ENCODE measurements around the gene WNT8B. TPM values are rescaled to one million over a fixed set of nuclear protein-coding genes. Genes with fewer than 3 reads are reported as not detected.

WNT8B gene
- total and polyA plus RNA-seq, 4 donors, result not detected

DNA sequence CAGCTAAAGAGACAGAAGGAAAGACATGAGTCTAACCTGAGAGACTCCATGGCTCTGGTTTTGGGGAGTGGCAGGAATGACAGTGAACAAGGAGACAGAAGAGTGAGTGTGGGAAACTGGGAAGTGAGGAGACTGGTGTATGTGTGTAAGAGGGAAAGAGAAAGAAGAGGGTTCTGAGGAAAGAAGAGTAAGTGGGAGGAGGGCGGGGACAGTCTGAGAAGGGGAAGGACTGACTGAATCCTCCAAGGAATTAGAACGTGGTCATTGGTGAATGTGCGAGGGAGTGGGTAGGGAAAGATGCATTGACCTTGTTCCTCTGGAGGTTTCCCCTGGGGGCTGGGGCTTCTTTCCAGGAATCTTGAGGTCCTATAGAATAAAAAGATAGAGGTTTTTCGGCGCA lies 26.6 kb downstream of the WNT8B start:
- DNase-seq (no peak), ATAC-seq (ENCODE audit: low FRiP score) (no peak)
- WGBS, 2 donors, result 82 to 88% methylated on average over 5 of the region's 5 CpGs
- Histone ChIP-seq H3K4me1 (ENCODE audit: control insufficient read depth in 1 of 2, insufficient read depth in 2 of 2, low read length in 2 of 2) (no peaks in the 10 kb centered on the region), H3K27ac (ENCODE audit: low read depth in 1 of 2, low read length in 2 of 2) (no peak overlapping the region), H3K36me3 (ENCODE audit: control insufficient read depth in 1 of 2, insufficient read depth in 2 of 2, low read length in 1 of 2) (peaks cover 0 to 14% of the 10 kb centered on the region in 2 donors), H3K9me3 (ENCODE audit: control insufficient read depth, low read length) (no peaks in the 10 kb centered on the region), H3K4me3 (ENCODE audit: low read length in 2 of 2) (no peak overlapping the region), H3K27me3 (ENCODE audit: control insufficient read depth in 1 of 2, insufficient read depth in 2 of 2, low read length in 1 of 2) (no peaks in the 10 kb centered on the region)
- intact Hi-C loops (cut with DNase I), result no loop called here

- H3K4me3 ChIP-seq (ENCODE audit: low read length in 2 of 2), result no peak overlapping the region
- H3K36me3 ChIP-seq (ENCODE audit: control insufficient read depth in 1 of 2, insufficient read depth in 2 of 2, low read length in 1 of 2), result peaks cover 6 to 14% of the 10 kb centered on the region in 2 donors
- DNase-seq, result no peak
- H3K9me3 ChIP-seq (ENCODE audit: control insufficient read depth, low read length), result no peaks in the 10 kb centered on the region
- WGBS, 2 donors, result 79 to 82% methylated on average over 2 of the region's 2 CpGs
- no peaks in the 10 kb centered on the region for H3K27me3 ChIP-seq (ENCODE audit: control insufficient read depth in 1 of 2, insufficient read depth in 2 of 2, low read length in 1 of 2)
- no peak for ATAC-seq (ENCODE audit: low FRiP score)
- H3K27ac ChIP-seq (ENCODE audit: low read depth in 1 of 2, low read length in 2 of 2), result no peak overlapping the region
- no peaks in the 10 kb centered on the region for H3K4me1 ChIP-seq (ENCODE audit: control insufficient read depth in 1 of 2, insufficient read depth in 2 of 2, low read length in 2 of 2)
- intact Hi-C loops (cut with DNase I), result no loop called here
These were observed 27.7 kb downstream of the WNT8B start for GRCh38 chr10:100490531-100490930.

DNA sequence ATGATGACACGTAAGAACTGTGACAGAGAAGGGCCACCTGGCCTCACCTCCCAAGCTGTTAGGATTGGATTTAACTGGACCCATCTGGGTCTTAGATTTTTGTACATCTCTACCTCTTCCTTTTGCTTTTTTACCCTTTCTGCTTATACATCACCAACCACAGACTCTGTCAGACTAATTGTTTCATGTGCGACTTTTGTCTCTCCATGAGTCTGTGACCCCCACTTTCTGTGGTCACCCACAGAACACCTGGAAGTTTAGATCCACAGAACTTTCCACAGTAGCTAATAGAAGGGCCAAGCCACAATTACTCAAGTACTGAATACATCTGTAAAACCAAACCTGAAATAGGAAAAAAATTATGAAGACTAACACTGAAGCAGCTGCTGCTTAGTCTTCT lies 33.8 kb downstream of the WNT8B start:
- no peaks in the 10 kb centered on the region for H3K4me1 ChIP-seq (ENCODE audit: control insufficient read depth in 1 of 2, insufficient read depth in 2 of 2, low read length in 2 of 2)
- H3K36me3 ChIP-seq (ENCODE audit: control insufficient read depth in 1 of 2, insufficient read depth in 2 of 2, low read length in 1 of 2), result peaks cover 12 to 17% of the 10 kb centered on the region in 2 donors
- ATAC-seq (ENCODE audit: low FRiP score) (no peak), DNase-seq (no peak)
- no peak overlapping the region for H3K27ac ChIP-seq (ENCODE audit: low read depth in 1 of 2, low read length in 2 of 2)
- no peak overlapping the region for H3K4me3 ChIP-seq (ENCODE audit: low read length in 2 of 2)
- no peaks in the 10 kb centered on the region for H3K27me3 ChIP-seq (ENCODE audit: control insufficient read depth in 1 of 2, insufficient read depth in 2 of 2, low read length in 1 of 2)
- intact Hi-C loops (cut with DNase I), result no loop called here
- WGBS, 2 donors, result 81 to 93% methylated on average over 2 of the region's 2 CpGs
- no peaks in the 10 kb centered on the region for H3K9me3 ChIP-seq (ENCODE audit: control insufficient read depth, low read length)

DNA sequence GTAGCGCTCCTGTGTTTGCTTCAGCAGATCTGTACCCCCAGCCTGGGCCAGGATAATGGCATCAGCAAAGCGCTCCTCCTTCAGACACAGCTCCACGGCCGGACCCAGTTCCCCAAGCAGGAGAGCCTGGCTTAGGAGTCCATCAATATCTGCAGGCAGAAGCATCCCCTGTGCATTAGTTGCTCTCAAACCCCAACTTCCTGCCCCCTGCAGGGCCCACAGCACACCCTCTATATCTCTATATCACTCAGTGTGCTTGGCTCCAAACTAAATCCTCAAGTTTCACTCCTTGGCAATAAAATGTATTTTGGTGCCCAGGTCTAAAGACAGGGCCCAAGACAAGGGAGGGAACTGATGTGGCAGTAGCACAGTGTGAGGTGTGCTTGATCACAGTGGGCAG lies 35.2 kb downstream of the WNT8B start:
- H3K27ac ChIP-seq (ENCODE audit: low read depth in 1 of 2, low read length in 2 of 2), result no peak overlapping the region
- no peak for DNase-seq
- 91 to 97% methylated on average over 4 of the region's 4 CpGs for WGBS, 2 donors
- ATAC-seq (ENCODE audit: low FRiP score), result no peak
- H3K36me3 ChIP-seq (ENCODE audit: control insufficient read depth in 1 of 2, insufficient read depth in 2 of 2, low read length in 1 of 2), result peaks cover 12 to 17% of the 10 kb centered on the region in 2 donors
- intact Hi-C loops (cut with DNase I), result no loop called here
- no peaks in the 10 kb centered on the region for H3K9me3 ChIP-seq (ENCODE audit: control insufficient read depth, low read length)
- H3K4me3 ChIP-seq (ENCODE audit: low read length in 2 of 2), result no peak overlapping the region
- H3K27me3 ChIP-seq (ENCODE audit: control insufficient read depth in 1 of 2, insufficient read depth in 2 of 2, low read length in 1 of 2), result no peaks in the 10 kb centered on the region
- no peaks in the 10 kb centered on the region for H3K4me1 ChIP-seq (ENCODE audit: control insufficient read depth in 1 of 2, insufficient read depth in 2 of 2, low read length in 2 of 2)

GRCh38 chr10:100501423-100501822 lies 38.6 kb downstream of the WNT8B start:
- H3K27ac ChIP-seq (ENCODE audit: low read depth in 1 of 2, low read length in 2 of 2), result no peak overlapping the region
- H3K27me3 ChIP-seq (ENCODE audit: control insufficient read depth in 1 of 2, insufficient read depth in 2 of 2, low read length in 1 of 2), result no peaks in the 10 kb centered on the region
- no peaks in the 10 kb centered on the region for H3K9me3 ChIP-seq (ENCODE audit: control insufficient read depth, low read length)
- DNase-seq, result no peak
- H3K4me1 ChIP-seq (ENCODE audit: control insufficient read depth in 1 of 2, insufficient read depth in 2 of 2, low read length in 2 of 2), result no peaks in the 10 kb centered on the region
- peaks cover 6 to 17% of the 10 kb centered on the region in 2 donors for H3K36me3 ChIP-seq (ENCODE audit: control insufficient read depth in 1 of 2, insufficient read depth in 2 of 2, low read length in 1 of 2)
- no peak for ATAC-seq (ENCODE audit: low FRiP score)
- intact Hi-C loops (cut with DNase I), result no loop called here
- no peak overlapping the region for H3K4me3 ChIP-seq (ENCODE audit: low read length in 2 of 2)

DNA sequence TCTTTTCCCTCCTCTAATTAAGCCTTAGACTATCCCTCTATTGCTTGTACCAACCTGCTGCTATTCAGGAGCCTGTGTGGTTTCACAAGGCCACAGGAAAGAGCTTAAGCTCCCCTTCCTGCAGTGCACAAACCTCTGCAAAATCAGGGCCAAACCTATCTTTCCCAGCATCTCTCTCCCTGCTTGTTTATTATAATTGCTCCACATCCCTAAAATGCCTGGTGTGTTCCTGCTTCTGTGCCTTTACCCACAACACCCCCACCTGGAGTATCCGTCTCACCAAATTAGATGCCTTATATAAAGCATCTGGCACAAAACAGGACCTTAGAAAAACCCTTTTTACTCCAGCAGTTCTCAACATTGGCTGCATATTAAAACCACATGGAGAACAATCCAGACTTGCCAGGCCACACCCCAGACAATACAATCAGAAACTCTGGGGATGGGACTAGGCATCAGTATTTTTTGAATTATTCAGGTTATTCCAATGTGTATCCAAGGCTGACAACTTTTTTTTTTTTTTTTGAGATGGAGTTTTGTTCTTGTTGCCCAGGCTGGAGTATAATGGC lies 40.2 kb downstream of the WNT8B start:
- H3K4me1 ChIP-seq (ENCODE audit: control insufficient read depth in 1 of 2, insufficient read depth in 2 of 2, low read length in 2 of 2), result no peaks in the 10 kb centered on the region
- intact Hi-C loops (cut with DNase I), result no loop called here
- ATAC-seq (ENCODE audit: low FRiP score) (no peak), DNase-seq (no peak)
- no peak overlapping the region for H3K27ac ChIP-seq (ENCODE audit: low read depth in 1 of 2, low read length in 2 of 2)
- 86 to 91% methylated on average over 1 of the region's 1 CpG for whole genome bisulfite sequencing, 2 donors
- no peak overlapping the region for H3K4me3 ChIP-seq (ENCODE audit: low read length in 2 of 2)
- H3K36me3 ChIP-seq (ENCODE audit: control insufficient read depth in 1 of 2, insufficient read depth in 2 of 2, low read length in 1 of 2), result peaks cover 3 to 13% of the 10 kb centered on the region in 2 donors
- no peaks in the 10 kb centered on the region for H3K9me3 ChIP-seq (ENCODE audit: control insufficient read depth, low read length)
- H3K27me3 ChIP-seq (ENCODE audit: control insufficient read depth in 1 of 2, insufficient read depth in 2 of 2, low read length in 1 of 2), result no peaks in the 10 kb centered on the region

- 55 to 56% methylated on average over 5 of the region's 5 CpGs for WGBS, 2 donors
- ATAC-seq (ENCODE audit: low FRiP score) (no peak), DNase-seq (no peak)
- peaks cover 3 to 7% of the 10 kb centered on the region in 2 donors for H3K36me3 ChIP-seq (ENCODE audit: control insufficient read depth in 1 of 2, insufficient read depth in 2 of 2, low read length in 1 of 2)
- no peaks in the 10 kb centered on the region for H3K9me3 ChIP-seq (ENCODE audit: control insufficient read depth, low read length)
- H3K4me3 ChIP-seq (ENCODE audit: low read length in 2 of 2), result no peak overlapping the region
- H3K27ac ChIP-seq (ENCODE audit: low read depth in 1 of 2, low read length in 2 of 2), result no peak overlapping the region
- H3K4me1 ChIP-seq (ENCODE audit: control insufficient read depth in 1 of 2, insufficient read depth in 2 of 2, low read length in 2 of 2), result no peaks in the 10 kb centered on the region
- H3K27me3 ChIP-seq (ENCODE audit: control insufficient read depth in 1 of 2, insufficient read depth in 2 of 2, low read length in 1 of 2), result no peaks in the 10 kb centered on the region
- intact Hi-C loops (cut with DNase I), result no loop called here
These were observed 41.3 kb downstream of the WNT8B start for GRCh38 chr10:100504096-100504495.

DNA sequence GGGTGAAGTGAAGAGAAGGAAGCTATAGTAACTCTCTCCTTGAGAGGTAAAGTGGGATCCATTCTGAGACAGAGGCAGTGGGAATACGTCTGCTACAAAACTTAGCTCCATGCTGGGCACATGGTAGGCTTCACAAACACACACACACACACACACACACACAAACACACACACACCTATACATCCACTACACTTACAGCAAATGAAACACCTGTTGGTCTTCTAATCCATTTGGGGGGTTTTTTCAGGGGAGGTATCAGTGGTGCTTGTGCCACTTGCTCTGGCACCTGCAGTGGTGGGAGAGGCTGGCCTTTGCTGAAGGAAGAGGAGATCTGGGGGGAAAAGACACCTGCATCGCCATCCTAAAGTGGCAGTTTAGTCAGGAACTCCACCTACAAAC lies 42.4 kb downstream of the WNT8B start:
- intact Hi-C loops (cut with DNase I), result no loop called here
- H3K27me3 ChIP-seq (ENCODE audit: control insufficient read depth in 1 of 2, insufficient read depth in 2 of 2, low read length in 1 of 2), result no peaks in the 10 kb centered on the region
- WGBS, 2 donors, result 94 to 96% methylated on average over 2 of the region's 2 CpGs
- H3K4me3 ChIP-seq (ENCODE audit: low read length in 2 of 2), result no peak overlapping the region
- DNase-seq (no peak), ATAC-seq (ENCODE audit: low FRiP score) (no peak)
- H3K27ac ChIP-seq (ENCODE audit: low read depth in 1 of 2, low read length in 2 of 2), result no peak overlapping the region
- peaks cover 3 to 5% of the 10 kb centered on the region in 2 donors for H3K36me3 ChIP-seq (ENCODE audit: control insufficient read depth in 1 of 2, insufficient read depth in 2 of 2, low read length in 1 of 2)
- H3K4me1 ChIP-seq (ENCODE audit: control insufficient read depth in 1 of 2, insufficient read depth in 2 of 2, low read length in 2 of 2), result no peaks in the 10 kb centered on the region
- H3K9me3 ChIP-seq (ENCODE audit: control insufficient read depth, low read length), result no peaks in the 10 kb centered on the region

GRCh38 chr10:100506596-100507356 lies 44.0 kb downstream of the WNT8B start:
- Histone ChIP-seq H3K9me3 (ENCODE audit: control insufficient read depth, low read length) (no peaks in the 10 kb centered on the region), H3K27me3 (ENCODE audit: control insufficient read depth in 1 of 2, insufficient read depth in 2 of 2, low read length in 1 of 2) (no peaks in the 10 kb centered on the region), H3K4me1 (ENCODE audit: control insufficient read depth in 1 of 2, insufficient read depth in 2 of 2, low read length in 2 of 2) (no peaks in the 10 kb centered on the region), H3K27ac (ENCODE audit: low read depth in 1 of 2, low read length in 2 of 2) (no peak overlapping the region), H3K36me3 (ENCODE audit: control insufficient read depth in 1 of 2, insufficient read depth in 2 of 2, low read length in 1 of 2) (peaks cover 0 to 5% of the 10 kb centered on the region in 2 donors), H3K4me3 (ENCODE audit: low read length in 2 of 2) (no peak overlapping the region)
- 95 to 96% methylated on average over 5 of the region's 5 CpGs for WGBS, 2 donors
- ATAC-seq (ENCODE audit: low FRiP score) (no peak), DNase-seq (no peak)
- intact Hi-C loops (cut with DNase I), result no loop called here

All from aorta (tissue), 5 donors.